HCT116 (cell line): ENCODE results near the gene MOB3C. TPM values are rescaled to one million over a fixed set of nuclear protein-coding genes. Genes with fewer than 3 reads are reported as not detected.

Experiments
- ATAC-seq: fragments of 200-7000 bp; cut with Tn5 transposase; 2 replicates; pipeline ENCODE4 v1.9.1; 2020; ENCODE audit warnings: mild to moderate bottlenecking, moderate library complexity
- BruUV-seq: library from RNA; stranded (reverse); fragments of 400-500 nt; replicated peaks from 2 replicates; lab custom pipeline; 2021; lab: Mats Ljungman, UMichigan
- CTCF ChIA-PET: fragments of 300-600 bp; sonication (Branson Sonifier 250); formaldehyde crosslinking; loops from one replicate; lab custom pipeline; 2021; ENCODE audit warnings: antibody characterized with exemption; lab: Charles Lee
- POLR2A ChIA-PET: fragments of 300-600, 350-600 bp; sonication (Branson Sonifier 250); formaldehyde crosslinking; loops from one replicate; lab custom pipeline; 2021; ENCODE audit warnings: antibody characterized with exemption; lab: Charles Lee
- RAD21 ChIA-PET, 2 experiments: fragments of 300-600 bp; sonication (Branson Sonifier 250); formaldehyde crosslinking; loops; one replicate each; lab custom pipeline; 2023; ENCODE audit warnings: low total read pairs in 2 of 2; ENCODE audit not compliant: uncharacterized antibody in 2 of 2, unreplicated experiment in 2 of 2, low non-redundant PET in 1 of 2; lab: Charles Lee
- DNase-seq: peaks from one replicate; pipeline ENCODE4 v3.0.0-alpha.2; 2010; ENCODE audit warnings: low read depth, low spot score
- H2AFZ ChIP-seq: fragments of 200-600 bp; shearing (Covaris generic), sonication (generic); 2 replicates; pipeline ENCODE4 v1.6.1; 2017; ENCODE audit warnings: low read depth, mixed run types, mixed read lengths, antibody characterized with exemption, low read length; ENCODE audit not compliant: poor library complexity, severe bottlenecking
- H3K27ac ChIP-seq: 2 replicates; pipeline ENCODE4 v1.5.1; 2012; ENCODE audit warnings: low read depth, low read length
- H3K27me3 ChIP-seq: fragments of 200-600 bp; sonication (generic); 2 replicates; pipeline ENCODE4 v1.6.1; 2016; ENCODE audit warnings: mixed run types, low read length, mixed read lengths; ENCODE audit not compliant: insufficient read depth
- H3K36me3 ChIP-seq, 2 experiments: fragments of 200-500 bp in 1 of 2; fragments of 200-600 bp in 1 of 2; sonication (Bioruptor generic) in 1 of 2; sonication (generic) in 1 of 2; 2 replicates each; pipeline versions ENCODE4 v1.5.1 to v1.6.1; 2014 to 2016; ENCODE audit warnings: low read length in 2 of 2, inconsistent platforms in 1 of 2, mixed read lengths in 1 of 2, mixed run types in 1 of 2; ENCODE audit not compliant: insufficient read depth in 2 of 2, control insufficient read depth in 1 of 2
- H3K4me1 ChIP-seq, 2 experiments: fragments of 200-600 bp in 1 of 2; sonication (generic) in 1 of 2; 2 replicates each; pipeline versions ENCODE4 v1.5.1 to v1.6.1; 2012 to 2017; ENCODE audit warnings: low read length in 2 of 2, inconsistent platforms in 1 of 2, mild to moderate bottlenecking in 1 of 2, mixed read lengths in 1 of 2, mixed run types in 1 of 2, moderate library complexity in 1 of 2; ENCODE audit not compliant: insufficient read depth in 2 of 2, control insufficient read depth in 1 of 2
- H3K4me2 ChIP-seq: fragments of 200-600 bp; sonication (generic); 2 replicates; pipeline ENCODE4 v1.6.1; 2017; ENCODE audit warnings: mixed run types, low read length, mixed read lengths
- H3K4me3 ChIP-seq, 2 experiments: fragments of 200-600 bp in 1 of 2; sonication (generic) in 1 of 2; replicated peaks in 1 of 2; 2 replicates each; pipeline ENCODE4 v1.5.1; 2011 to 2016; ENCODE audit warnings: low read length in 2 of 2, control low read depth in 1 of 2, low read depth in 1 of 2, mild to moderate bottlenecking in 1 of 2, mixed read lengths in 1 of 2, mixed run types in 1 of 2
- H3K79me2 ChIP-seq: fragments of 200-600 bp; sonication (generic); 2 replicates; pipeline ENCODE4 v1.6.1; 2017; ENCODE audit warnings: mild to moderate bottlenecking, mixed run types, low read length, moderate library complexity, mixed read lengths; ENCODE audit not compliant: insufficient read depth
- H3K9ac ChIP-seq: fragments of 200-600 bp; sonication (generic); 2 replicates; pipeline ENCODE4 v1.6.1; 2016; ENCODE audit warnings: low read length, mixed read lengths
- H3K9me2 ChIP-seq: fragments of 200-600 bp; sonication (generic), shearing (Covaris generic); 2 replicates; pipeline ENCODE4 v1.6.1; 2017; ENCODE audit warnings: mixed run types, mild to moderate bottlenecking, moderate library complexity; ENCODE audit not compliant: insufficient read depth
- H3K9me3 ChIP-seq, 2 experiments: fragments of 200-500 bp in 1 of 2; fragments of 200-600 bp in 1 of 2; sonication (Bioruptor generic) in 1 of 2; sonication (generic) in 1 of 2; 2 replicates each; pipeline ENCODE4 v1.6.1; 2014 to 2017; ENCODE audit warnings: low read length in 2 of 2, mixed read lengths in 2 of 2, inconsistent platforms in 1 of 2, low read depth in 1 of 2, mild to moderate bottlenecking in 1 of 2, mixed run types in 1 of 2, moderate library complexity in 1 of 2; ENCODE audit not compliant: control insufficient read depth in 1 of 2, insufficient read depth in 1 of 2
- H4K20me1 ChIP-seq: fragments of 200-600 bp; sonication (generic), shearing (Covaris generic); 2 replicates; pipeline ENCODE4 v1.6.1; 2017; ENCODE audit warnings: mixed run types, mild to moderate bottlenecking, moderate library complexity; ENCODE audit not compliant: insufficient read depth
- CBX3 ChIP-seq: IDR thresholded peaks from 2 replicates; pipeline ENCODE4 v1.6.1; 2012; ENCODE audit warnings: low read depth
- CEBPB ChIP-seq: IDR thresholded peaks from 2 replicates; pipeline ENCODE4 v1.6.1; 2012; ENCODE audit warnings: low read depth
- ELF1 ChIP-seq: IDR thresholded peaks from 2 replicates; pipeline ENCODE4 v1.6.1; 2012; ENCODE audit warnings: low read depth, borderline replicate concordance
- EZH2 ChIP-seq: fragments of 200-600 bp; sonication (generic); IDR thresholded peaks from 2 replicates; pipeline ENCODE4 v1.6.1; 2017; ENCODE audit warnings: antibody characterized with exemption, mixed run types
- FOSL1 ChIP-seq: IDR thresholded peaks from 2 replicates; pipeline ENCODE4 v1.6.1; 2012; ENCODE audit warnings: low read depth
- POLR2A ChIP-seq: IDR thresholded peaks from 2 replicates; pipeline ENCODE4 v1.7.0; 2011; ENCODE audit warnings: borderline replicate concordance; ENCODE audit not compliant: insufficient read depth, insufficient read length; ENCODE audit errors: extremely low read depth
- POLR2AphosphoS5 ChIP-seq: IDR thresholded peaks from 2 replicates; pipeline ENCODE4 v1.6.1; 2011; ENCODE audit warnings: mild to moderate bottlenecking, low read depth, low read length, moderate library complexity
- SP1 ChIP-seq: IDR thresholded peaks from 2 replicates; pipeline ENCODE4 v1.6.1; 2012; ENCODE audit warnings: low read depth
- SRF ChIP-seq: IDR thresholded peaks from 2 replicates; pipeline ENCODE4 v1.6.1; 2012; ENCODE audit warnings: low read depth
- intact Hi-C: fragments of 100-400 bp; cut with micrococcal nuclease; formaldehyde crosslinking; loops from 2 replicates; pipeline ENCODE4 v1.10.0; 2022
- total RNA-seq: library from RNA; stranded (reverse); gene quantifications from one replicate; pipeline ENCODE4 v1.2.1, GENCODE V29; 2021; ENCODE audit not compliant: unreplicated experiment
- TF ChIP-seq, protein P1 (sequence below): IDR thresholded peaks from 2 replicates; pipeline ENCODE4 v1.6.1; 2012
- TF ChIP-seq, protein P2 (sequence below): IDR thresholded peaks from 2 replicates; pipeline ENCODE4 v1.6.1; 2012
- TF ChIP-seq, protein P3 (sequence below): IDR thresholded peaks from 2 replicates; pipeline ENCODE4 v1.6.1; 2012; ENCODE audit warnings: low read depth

MOB3C gene
- total RNA-seq, 1 experiment from 2014 or later, result 5.5 TPM

DNA sequence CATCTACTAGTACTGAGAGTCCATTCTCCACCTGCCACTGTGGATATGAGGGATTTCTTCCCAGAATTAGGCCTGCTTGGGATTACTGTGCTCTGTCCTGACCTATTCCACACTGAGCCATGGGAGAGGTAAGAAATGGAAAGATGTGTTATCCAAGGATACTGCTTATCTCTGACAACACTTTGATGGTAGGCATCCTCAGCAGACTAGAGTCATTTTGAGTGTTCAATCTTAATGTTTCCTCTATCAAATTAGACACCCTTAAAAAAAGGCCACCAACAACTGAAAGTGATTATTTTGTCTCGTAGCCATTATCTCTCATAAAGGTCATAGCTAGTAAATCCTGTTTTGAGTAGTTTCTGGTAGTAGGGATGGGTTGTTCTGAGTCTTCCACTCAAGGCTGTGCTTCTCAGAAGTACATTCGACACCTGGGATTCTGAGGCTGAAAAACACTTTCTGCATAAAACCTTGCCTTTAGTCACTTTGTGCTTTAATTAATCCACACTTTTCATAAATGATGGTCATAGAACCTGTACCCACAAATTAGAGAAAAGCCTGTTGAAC is 42.8 kb upstream of the MOB3C start:
- Histone ChIP-seq H2AFZ (no peak overlapping the region), H3K9ac (no peak overlapping the region), H3K27ac (no peak overlapping the region), H3K9me3 (no peaks in the 10 kb centered on the region), H3K4me2 (no peak overlapping the region), H4K20me1 (no peaks in the 10 kb centered on the region), H3K79me2 (no peaks in the 10 kb centered on the region), H3K4me1 (no peaks in the 10 kb centered on the region), H3K4me3 (no peak overlapping the region)
- DNase-seq (no peak), ATAC-seq (no peak)
- ChIA-PET POLR2A (no interaction called here), RAD21 (no interaction called here)
- intact Hi-C loops, result no loop called here
- TF ChIP-seq SP1 (no peak), SRF (no peak), EZH2 (no peak), FOSL1 (no peak), POLR2AphosphoS5 (no peak), CEBPB (no peak), ELF1 (no peak), CBX3 (no peak), POLR2A (no peak)
- TF ChIP-seq, protein P1, sequence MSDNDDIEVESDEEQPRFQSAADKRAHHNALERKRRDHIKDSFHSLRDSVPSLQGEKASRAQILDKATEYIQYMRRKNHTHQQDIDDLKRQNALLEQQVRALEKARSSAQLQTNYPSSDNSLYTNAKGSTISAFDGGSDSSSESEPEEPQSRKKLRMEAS, result no peak
- TF ChIP-seq, protein P2, sequence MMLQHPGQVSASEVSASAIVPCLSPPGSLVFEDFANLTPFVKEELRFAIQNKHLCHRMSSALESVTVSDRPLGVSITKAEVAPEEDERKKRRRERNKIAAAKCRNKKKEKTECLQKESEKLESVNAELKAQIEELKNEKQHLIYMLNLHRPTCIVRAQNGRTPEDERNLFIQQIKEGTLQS, result no peak
- TF ChIP-seq, protein P3, sequence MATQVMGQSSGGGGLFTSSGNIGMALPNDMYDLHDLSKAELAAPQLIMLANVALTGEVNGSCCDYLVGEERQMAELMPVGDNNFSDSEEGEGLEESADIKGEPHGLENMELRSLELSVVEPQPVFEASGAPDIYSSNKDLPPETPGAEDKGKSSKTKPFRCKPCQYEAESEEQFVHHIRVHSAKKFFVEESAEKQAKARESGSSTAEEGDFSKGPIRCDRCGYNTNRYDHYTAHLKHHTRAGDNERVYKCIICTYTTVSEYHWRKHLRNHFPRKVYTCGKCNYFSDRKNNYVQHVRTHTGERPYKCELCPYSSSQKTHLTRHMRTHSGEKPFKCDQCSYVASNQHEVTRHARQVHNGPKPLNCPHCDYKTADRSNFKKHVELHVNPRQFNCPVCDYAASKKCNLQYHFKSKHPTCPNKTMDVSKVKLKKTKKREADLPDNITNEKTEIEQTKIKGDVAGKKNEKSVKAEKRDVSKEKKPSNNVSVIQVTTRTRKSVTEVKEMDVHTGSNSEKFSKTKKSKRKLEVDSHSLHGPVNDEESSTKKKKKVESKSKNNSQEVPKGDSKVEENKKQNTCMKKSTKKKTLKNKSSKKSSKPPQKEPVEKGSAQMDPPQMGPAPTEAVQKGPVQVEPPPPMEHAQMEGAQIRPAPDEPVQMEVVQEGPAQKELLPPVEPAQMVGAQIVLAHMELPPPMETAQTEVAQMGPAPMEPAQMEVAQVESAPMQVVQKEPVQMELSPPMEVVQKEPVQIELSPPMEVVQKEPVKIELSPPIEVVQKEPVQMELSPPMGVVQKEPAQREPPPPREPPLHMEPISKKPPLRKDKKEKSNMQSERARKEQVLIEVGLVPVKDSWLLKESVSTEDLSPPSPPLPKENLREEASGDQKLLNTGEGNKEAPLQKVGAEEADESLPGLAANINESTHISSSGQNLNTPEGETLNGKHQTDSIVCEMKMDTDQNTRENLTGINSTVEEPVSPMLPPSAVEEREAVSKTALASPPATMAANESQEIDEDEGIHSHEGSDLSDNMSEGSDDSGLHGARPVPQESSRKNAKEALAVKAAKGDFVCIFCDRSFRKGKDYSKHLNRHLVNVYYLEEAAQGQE, result no peak
- TF ChIP-seq, all 23 proteins: peak for 0
- no peaks in the 10 kb centered on the region for H3K9me2 ChIP-seq
- no peaks in the 10 kb centered on the region for H3K27me3 ChIP-seq
- no TSS peak for BruUV-seq
- CTCF ChIA-PET, result no interaction called here
- H3K36me3 ChIP-seq, result peaks cover 12 to 13% of the 10 kb centered on the region in 2 experiments; a peak in 3 of 4 replicates
